ENCODE measurements around the gene CLEC20A.
A peak's percentile ranks its signal among the peaks of the same experiment; 100 is the strongest.

The CLEC20A gene

DNA sequence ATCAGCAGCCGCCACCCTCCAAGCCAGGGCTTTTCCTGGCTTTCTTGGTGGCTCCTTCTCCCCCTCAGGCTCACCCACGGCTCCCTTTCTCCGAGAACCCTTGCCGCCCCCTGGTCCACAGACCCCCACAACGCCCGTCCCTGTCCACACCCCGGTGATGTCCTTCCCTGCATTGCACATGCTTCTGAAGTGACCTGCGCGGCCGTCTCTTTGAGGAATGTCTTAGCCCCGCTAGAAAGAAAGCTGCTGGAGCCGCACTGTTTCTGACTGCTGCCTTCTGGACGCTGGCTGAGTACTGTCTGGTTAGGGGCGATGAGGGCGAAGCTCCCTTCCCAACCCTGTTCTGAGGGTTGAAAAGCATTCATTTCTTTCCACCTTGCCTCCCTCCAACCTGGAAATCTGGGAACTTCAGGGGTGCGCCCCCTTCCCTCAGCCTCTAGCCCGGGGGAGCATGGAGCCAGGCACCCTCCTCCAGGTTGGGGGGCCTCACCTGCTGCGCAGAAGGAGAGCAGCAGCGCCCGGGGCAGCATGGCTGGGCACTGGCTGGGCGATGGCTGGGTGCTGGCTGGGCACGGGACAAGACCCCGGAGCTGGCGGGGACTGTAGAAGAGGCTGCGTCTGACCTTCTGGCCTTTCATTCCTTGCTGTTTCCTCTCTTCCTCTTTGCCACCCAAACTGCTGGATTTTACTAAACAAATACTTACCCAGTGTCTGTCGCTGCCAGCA is at the start of gene CLEC20A:
CLEC20A (minus strand) TSS at position 555 of the 726 bp plus-strand sequence; CDS start at position 530, 25 bp downstream.
- no peak for DNase-seq

DNA sequence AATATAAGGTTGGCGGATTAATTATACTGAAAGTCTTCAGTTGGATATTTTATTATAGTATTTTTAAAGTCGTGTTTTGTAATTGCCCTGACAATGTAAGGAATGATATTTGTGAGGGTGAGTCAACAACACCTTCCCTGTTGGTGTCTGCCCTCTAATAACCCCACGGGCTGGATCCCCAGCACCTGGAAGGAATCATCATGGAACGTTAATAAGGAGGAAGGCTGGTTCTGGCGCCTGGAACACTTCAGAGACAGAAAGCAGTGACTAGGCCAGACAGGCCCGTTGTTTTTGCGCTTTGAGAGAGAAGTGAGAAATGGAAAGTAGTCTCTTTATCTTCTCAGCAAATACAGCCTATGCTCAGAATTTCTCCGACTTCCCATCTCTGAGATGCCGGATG is 47.8 kb upstream of the CLEC20A start:
- no peak for DNase-seq

DNA sequence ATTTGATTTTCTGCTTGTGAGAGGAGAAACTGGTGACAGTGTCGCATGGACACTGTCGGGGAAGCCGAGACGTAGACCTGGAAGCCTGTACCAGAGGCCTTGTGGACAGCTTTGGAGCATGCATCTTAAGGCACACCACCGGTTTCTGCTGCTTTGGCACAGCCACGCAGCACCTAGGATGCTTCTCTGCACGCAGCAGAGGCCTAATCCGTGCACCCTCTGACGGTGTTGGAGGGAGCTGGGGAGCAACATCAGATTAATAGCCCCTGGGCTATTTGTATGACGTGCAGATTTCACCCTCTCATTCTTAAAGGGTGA is 46.5 kb upstream of the CLEC20A start:
- DNase-seq, result no peak

- DNase-seq, result peak; percentile 98
Measured at GRCh38 chr1:178542554-178543289, 46.0 kb upstream of the CLEC20A start.

- peak; percentile 63 for DNase-seq
Measured at GRCh38 chr1:178541829-178542553, 45.2 kb upstream of the CLEC20A start.

DNA sequence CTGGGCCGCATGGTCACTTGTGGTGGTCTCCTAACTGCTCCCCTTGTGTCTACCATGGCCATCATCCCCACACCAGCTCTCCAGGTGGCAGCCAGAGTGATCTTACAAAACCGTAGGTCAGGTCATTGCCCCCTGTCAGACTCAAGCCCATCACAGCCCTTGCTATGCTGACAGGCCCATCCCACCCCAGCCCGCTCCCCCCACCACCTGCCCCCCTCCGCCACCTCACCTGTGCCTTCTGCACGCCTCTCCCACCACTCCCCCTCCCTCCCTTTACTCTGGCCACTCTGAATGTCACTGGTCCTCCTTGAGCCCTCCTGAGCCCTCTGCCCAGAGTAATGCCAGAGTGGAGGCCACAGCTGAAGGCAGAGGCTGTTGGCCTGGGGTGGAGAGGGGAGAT is 44.6 kb upstream of the CLEC20A start:
- DNase-seq, result no peak

DNA sequence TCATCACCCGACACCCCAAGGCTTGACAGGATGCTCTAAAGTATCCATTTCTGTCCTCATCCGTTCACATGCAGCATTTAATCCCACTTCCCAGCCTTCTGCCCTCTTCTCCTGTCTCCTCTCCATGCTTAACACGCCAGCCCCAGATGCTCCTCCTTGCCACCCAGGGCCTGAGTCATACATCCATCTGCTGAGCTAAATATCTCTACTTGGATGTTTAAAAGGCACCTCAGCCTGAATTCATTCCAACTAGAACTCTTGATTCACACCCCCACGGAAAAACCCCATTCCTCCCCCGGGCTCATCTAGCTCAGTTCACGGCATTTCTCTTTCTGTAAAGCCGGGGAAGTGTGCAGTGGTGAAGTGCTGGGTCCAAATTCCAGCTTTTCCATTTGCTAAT is 43.9 kb upstream of the CLEC20A start:
- DNase-seq, result peak; percentile 25

- DNase-seq, result no peak
Measured at GRCh38 chr1:178540204-178540603, 43.4 kb upstream of the CLEC20A start.

DNA sequence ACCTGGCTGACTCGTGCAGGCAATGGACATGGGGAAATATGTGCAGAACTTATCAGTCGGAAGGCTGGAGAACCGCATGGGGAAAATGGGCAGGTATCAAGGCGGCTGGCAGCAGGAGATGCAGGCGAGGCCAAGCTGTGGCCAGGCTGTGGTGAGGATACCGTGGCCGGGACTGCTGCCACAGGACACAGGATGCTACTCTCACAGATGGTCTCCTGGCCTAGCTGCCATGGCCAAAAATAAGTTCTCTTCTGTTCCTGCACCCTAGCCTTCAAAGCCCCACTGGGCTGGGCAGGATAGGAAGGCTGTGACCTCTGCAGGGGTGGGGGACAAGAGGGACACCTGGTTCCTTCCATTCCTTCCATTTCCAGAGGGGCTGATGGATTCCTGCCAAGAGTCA is 42.5 kb upstream of the CLEC20A start:
- DNase-seq, result no peak

- DNase-seq, result no peak
Measured at GRCh38 chr1:178538192-178538916, 41.6 kb upstream of the CLEC20A start.

GRCh38 chr1:178537382-178538090 is 40.8 kb upstream of the CLEC20A start:
- no peak for DNase-seq

- no peak for DNase-seq
Measured at GRCh38 chr1:178536844-178537371, 40.1 kb upstream of the CLEC20A start.

DNA sequence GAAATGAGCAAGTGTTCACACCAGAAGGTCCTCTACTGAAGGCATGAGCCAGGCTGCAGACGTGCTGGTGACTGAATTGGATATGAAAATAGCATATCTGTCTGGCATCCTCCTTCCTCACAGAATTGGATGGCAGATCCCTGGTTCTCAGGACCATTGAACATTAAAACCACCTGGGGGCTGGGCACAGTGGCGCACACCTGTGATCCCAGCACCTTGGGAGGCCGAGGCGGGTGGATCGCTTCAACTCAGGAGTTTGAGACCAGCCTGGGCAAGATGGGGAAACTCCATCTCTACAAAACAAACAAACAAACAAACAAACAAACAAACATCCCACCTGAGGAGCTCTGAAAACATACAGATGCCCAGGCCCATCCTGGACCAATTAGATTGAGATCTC is 39.6 kb upstream of the CLEC20A start:
- no peak for DNase-seq

DNA sequence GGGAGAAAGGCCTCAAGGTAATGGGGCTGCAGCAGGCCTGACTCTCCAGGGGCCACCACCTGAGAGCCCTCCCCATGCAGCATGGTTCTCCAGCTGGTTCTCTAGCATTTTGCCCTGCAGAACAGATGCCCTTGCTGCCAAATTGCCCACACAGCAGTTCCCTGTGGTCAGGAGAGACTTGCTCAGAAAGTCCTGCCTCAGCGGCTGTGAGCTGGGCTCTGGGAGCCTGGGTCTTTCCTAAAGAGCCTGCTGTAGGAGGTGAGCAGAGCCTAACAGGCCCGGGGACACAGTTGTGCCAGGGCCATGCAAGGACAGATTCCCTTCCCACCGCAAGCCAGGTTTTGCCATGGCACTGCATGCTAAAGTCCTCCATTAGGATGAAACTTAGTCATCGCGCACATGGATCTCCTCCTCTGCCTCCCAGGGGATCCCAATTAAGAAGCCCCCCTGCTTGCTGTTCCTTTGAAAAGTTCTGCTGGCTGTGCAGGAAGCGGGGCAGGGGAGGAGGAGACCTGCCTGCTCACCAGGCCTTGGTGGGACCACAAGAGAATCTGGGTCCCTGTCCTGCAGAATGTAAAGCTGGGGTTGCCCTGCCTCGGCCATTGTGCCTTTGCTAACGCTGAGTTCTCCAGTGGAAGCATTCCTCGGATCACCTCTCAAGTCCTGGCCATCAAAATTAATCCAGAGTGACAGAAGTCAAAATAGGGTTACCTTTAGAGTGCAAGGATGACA is 37.5 kb upstream of the CLEC20A start:
- no peak for DNase-seq

DNA sequence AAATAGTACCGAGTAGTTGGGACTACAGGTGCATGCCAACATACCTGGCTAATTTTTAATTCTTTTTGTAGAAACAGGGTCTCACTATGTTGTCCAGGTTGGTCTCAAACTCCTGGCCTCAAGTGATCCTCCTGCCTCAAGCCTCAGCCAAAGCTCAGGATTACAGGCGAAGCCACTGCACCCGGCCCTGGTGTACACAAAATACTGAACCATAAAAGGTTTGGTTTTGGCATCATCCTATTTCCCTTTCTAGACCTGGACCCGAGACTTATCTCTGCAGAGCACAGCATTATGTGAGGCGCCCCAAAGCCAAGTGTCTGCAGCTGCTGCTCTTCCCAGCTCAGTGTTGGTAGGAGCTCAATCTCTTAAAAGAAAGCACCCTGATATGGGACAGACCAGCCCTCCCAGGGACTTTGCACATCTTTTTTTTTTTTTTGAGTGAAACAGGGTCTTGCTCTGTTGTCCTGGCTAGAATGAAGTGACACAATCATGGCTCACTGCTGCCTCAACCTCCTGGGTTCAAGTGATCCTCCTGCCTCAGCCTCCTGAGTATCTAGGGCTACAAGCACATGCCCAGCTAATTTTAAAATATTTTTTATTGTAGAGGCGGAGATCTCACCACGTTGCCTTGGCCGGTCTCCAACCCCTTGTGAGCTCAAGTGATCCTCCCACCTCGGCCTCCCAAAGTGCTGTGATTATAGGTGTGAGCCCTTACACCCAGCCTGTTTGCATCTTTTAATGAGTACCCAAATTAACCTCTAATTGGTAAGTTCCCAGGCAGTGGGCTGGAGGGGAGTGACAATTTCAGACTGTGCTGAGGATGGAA is 36.6 kb upstream of the CLEC20A start:
- DNase-seq, result no peak

- DNase-seq, result peak; percentile 86
Measured at GRCh38 chr1:178532392-178532791, 35.6 kb upstream of the CLEC20A start.

- DNase-seq, result no peak
Measured at GRCh38 chr1:178531887-178532286, 35.1 kb upstream of the CLEC20A start.

DNA sequence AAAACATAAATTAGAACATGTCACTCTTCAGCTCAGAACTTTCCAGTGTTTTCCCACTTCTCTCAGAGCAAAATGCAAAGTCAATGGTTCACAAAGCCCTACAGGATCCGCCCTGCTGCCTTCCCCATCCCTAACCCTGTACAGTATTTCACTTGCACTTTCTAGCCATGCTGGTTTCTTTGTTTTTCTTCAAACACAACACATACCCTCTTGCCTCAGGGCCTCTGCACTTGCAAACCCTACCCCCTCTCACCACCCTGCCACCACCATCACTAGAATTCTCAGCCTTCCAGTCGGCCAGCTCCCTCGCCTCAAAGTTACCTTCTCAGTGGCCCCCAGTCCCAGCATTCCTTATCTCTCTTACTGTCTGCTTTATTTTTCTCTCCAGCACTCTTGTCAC is 33.7 kb upstream of the CLEC20A start:
- DNase-seq, result no peak

DNA sequence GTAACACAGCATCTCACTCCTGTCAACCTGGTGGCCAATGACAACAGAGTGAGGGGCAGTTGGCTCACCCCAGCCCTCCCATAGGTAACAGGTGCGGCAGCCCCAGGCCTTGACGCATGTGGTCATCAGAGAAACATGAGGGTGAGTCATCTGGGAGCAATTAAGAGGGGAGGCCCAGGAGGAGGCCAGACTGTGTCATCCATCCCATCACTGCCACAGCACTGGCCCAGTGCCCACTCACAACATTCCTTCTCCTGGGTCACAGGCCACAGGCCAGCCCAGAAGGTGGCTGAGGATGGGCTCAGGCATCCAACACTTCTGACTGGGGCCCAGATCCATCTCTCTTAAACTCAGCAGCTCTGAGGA is 33.3 kb upstream of the CLEC20A start:
- DNase-seq, result no peak

DNA sequence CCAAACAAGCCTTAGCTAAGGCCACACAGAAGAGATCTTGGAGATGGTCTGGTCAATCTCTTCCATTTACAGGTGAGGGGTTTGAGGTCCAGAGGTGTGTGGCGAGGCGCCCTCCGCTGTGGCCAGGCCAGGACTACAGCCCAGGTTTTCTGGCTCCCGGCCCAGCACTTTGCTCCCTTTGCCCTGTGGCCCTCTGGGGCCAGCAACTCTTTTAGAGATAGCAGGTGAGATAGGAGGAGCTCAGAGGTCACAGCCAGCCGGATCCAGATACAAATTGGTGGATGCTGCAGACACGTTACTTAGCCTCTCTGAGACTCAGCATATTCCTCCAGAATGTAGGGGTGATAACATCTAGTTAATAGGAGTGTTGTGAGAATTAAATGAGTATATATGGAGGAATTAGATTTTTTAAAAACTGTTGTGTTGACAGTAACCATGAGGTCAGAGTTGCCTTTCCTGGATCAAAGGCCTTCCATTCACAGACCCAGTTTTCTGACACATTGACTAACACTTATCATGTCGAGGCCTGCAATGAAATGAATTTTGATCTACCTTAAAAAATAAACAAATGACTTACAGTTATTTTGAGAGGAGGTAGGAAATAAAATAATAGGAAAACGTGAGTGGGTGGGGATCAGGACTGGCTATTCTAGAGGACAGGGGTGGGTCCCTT is 32.7 kb upstream of the CLEC20A start:
- no peak for DNase-seq
